K562 (cell line): ENCODE data around the gene COL5A1. TPM values are rescaled to one million over a fixed set of nuclear protein-coding genes. Genes with fewer than 3 reads are reported as not detected.

Source experiments
- ATAC-seq: fragments of 200-7000 bp; cut with Tn5 transposase; 3 replicates; pipeline ENCODE4 v1.9.1; 2020; ENCODE audit warnings: moderate library complexity
- BruUV-seq: library from RNA; stranded (reverse); fragments of 400-500 nt; replicated peaks from 2 replicates; lab custom pipeline; 2021; lab: Mats Ljungman, UMichigan
- CTCF ChIA-PET: fragments of 300-600 bp; formaldehyde crosslinking; extraction: SDS; loops from one replicate; lab custom pipeline; 2021; ENCODE audit warnings: low intra/inter-chr PET ratio; lab: Yijun Ruan, JAX
- POLR2A ChIA-PET: fragments of 300-600, 350-650 bp; sonication (Branson Sonifier 250); formaldehyde crosslinking; extraction: SDS; loops from one replicate; lab custom pipeline; 2021; ENCODE audit warnings: antibody characterized with exemption, inconsistent platforms; lab: Yijun Ruan, JAX
- DNase-seq, 4 experiments: peaks; one replicate each; pipeline versions ENCODE4 v3.0.0 to v3.0.0-alpha.2; 2011 to 2018; ENCODE audit warnings: low spot score in 3 of 4, mixed read lengths in 3 of 4; ENCODE audit errors: extremely low read depth in 1 of 4
- FAIRE-seq: peaks from 2 replicates; lab custom pipeline; 2011; peaks lifted over from hg19 to GRCh38; lab: Jason Lieb, UNC
- H2AFZ ChIP-seq: 2 replicates; pipeline ENCODE4 v1.6.0; 2011; ENCODE audit warnings: low read depth, low read length, control low read depth, inconsistent platforms
- H3K27ac ChIP-seq: fragments of 200-600 bp; 3 replicates; pipeline ENCODE4 v1.8.0; 2011; ENCODE audit warnings: low read depth, mild to moderate bottlenecking, control low read depth, inconsistent platforms, low read length, moderate library complexity, mixed read lengths; ENCODE audit errors: extremely low read depth
- H3K27me3 ChIP-seq, 2 experiments: fragments of 300-600 bp in 1 of 2; 2 replicates in 1 of 2; 3 replicates in 1 of 2; pipeline versions ENCODE4 v1.6.0 to v1.8.0; 2011; ENCODE audit warnings: inconsistent platforms in 2 of 2, low read length in 2 of 2, mild to moderate bottlenecking in 1 of 2, mixed read lengths in 1 of 2, moderate library complexity in 1 of 2; ENCODE audit not compliant: control insufficient read depth in 2 of 2, insufficient read depth in 2 of 2
- H3K36me3 ChIP-seq: fragments of 300-600 bp; 3 replicates; pipeline ENCODE4 v1.8.0; 2011; ENCODE audit warnings: mild to moderate bottlenecking, low read length, inconsistent platforms; ENCODE audit not compliant: control insufficient read depth, insufficient read depth
- H3K4me1 ChIP-seq, 2 experiments: fragments of 200-600 bp in 1 of 2; replicated peaks in 1 of 2; 2 replicates in 1 of 2; 3 replicates in 1 of 2; pipeline versions ENCODE4 v1.5.1 to v1.8.0; 2011; ENCODE audit warnings: inconsistent platforms in 2 of 2, low read length in 2 of 2, mild to moderate bottlenecking in 1 of 2, mixed read lengths in 1 of 2, moderate library complexity in 1 of 2; ENCODE audit not compliant: control insufficient read depth in 2 of 2, insufficient read depth in 2 of 2
- H3K4me2 ChIP-seq: 2 replicates; pipeline ENCODE4 v1.6.1; 2011; ENCODE audit warnings: low read length, control low read depth, inconsistent platforms, mixed read lengths; ENCODE audit not compliant: insufficient read depth
- H3K4me3 ChIP-seq: fragments of 200-600 bp; sonication (generic), shearing (Covaris generic); 2 replicates; pipeline ENCODE4 v1.5.1; 2016; ENCODE audit warnings: control low read depth, inconsistent platforms
- H3K79me2 ChIP-seq: fragments of 200-600 bp; 3 replicates; pipeline ENCODE4 v1.8.0; 2011; ENCODE audit warnings: low read length, inconsistent platforms; ENCODE audit not compliant: control insufficient read depth, insufficient read depth
- H3K9ac ChIP-seq, 2 experiments: 2 replicates each; pipeline versions ENCODE4 v1.6.0 to v1.6.1; 2011; ENCODE audit warnings: low read depth in 2 of 2, low read length in 2 of 2, control low read depth in 1 of 2, inconsistent platforms in 1 of 2, mild to moderate bottlenecking in 1 of 2, mixed read lengths in 1 of 2; ENCODE audit not compliant: insufficient read depth in 1 of 2
- H3K9me1 ChIP-seq: one replicate; pipeline ENCODE4 v1.6.0; 2011; ENCODE audit warnings: inconsistent platforms, mild to moderate bottlenecking, low read length, moderate library complexity; ENCODE audit not compliant: control insufficient read depth, insufficient read depth
- H3K9me3 ChIP-seq: replicated peaks from 2 replicates; pipeline ENCODE4 v1.5.1; 2011; ENCODE audit warnings: low read depth, low read length, inconsistent platforms; ENCODE audit not compliant: control insufficient read depth, insufficient read depth
- H4K20me1 ChIP-seq: replicated peaks from 2 replicates; pipeline ENCODE4 v1.6.1; 2011; ENCODE audit warnings: low read length, inconsistent platforms, mixed read lengths; ENCODE audit not compliant: control insufficient read depth, insufficient read depth
- CBFB ChIP-seq: sonication (generic); formaldehyde crosslinking; IDR thresholded peaks from 2 replicates; pipeline ENCODE4 v1.4.0; 2020; ENCODE audit warnings: mild to moderate bottlenecking, missing genetic modification reagents
- FOXJ3 ChIP-seq: sonication (generic); formaldehyde crosslinking; IDR thresholded peaks from 2 replicates; pipeline ENCODE4 v1.4.0; 2020; ENCODE audit warnings: mild to moderate bottlenecking, missing genetic modification reagents
- NCOA2 ChIP-seq, 2 experiments: fragments of 450-650 bp; IDR thresholded peaks; 2 replicates each; pipeline ENCODE4 v1.6.1; 2018; ENCODE audit warnings: mild to moderate bottlenecking in 2 of 2, moderate library complexity in 1 of 2; ENCODE audit not compliant: partially characterized antibody in 2 of 2
- NR2C1 ChIP-seq, 2 experiments: fragments of 450-650 bp; IDR thresholded peaks; 2 replicates each; pipeline ENCODE4 v1.6.1; 2017; ENCODE audit warnings: mild to moderate bottlenecking in 2 of 2, antibody characterized with exemption in 1 of 2, inconsistent platforms in 1 of 2, missing compliant biosample characterization in 1 of 2, missing genetic modification characterization in 1 of 2
- NR4A1 ChIP-seq, 2 experiments: fragments of 250-450 bp in 1 of 2; fragments of 450-650 bp in 1 of 2; sonication (Bioruptor Pico) in 1 of 2; IDR thresholded peaks; 2 replicates each; pipeline versions ENCODE4 v1.4.0 to v1.6.1; 2016 to 2020; ENCODE audit warnings: mild to moderate bottlenecking in 2 of 2, missing compliant biosample characterization in 1 of 2, missing genetic modification characterization in 1 of 2, moderate library complexity in 1 of 2
- STAT5B ChIP-seq: fragments of 250-450 bp; sonication (Bioruptor Pico); IDR thresholded peaks from 2 replicates; pipeline ENCODE4 v1.8.0; 2021; ENCODE audit warnings: mild to moderate bottlenecking, inconsistent platforms
- ZNF263 ChIP-seq: sonication (generic); formaldehyde crosslinking; IDR thresholded peaks from 2 replicates; pipeline ENCODE4 v1.8.0; 2022; ENCODE audit warnings: mild to moderate bottlenecking, missing genetic modification reagents, borderline replicate concordance
- ZNF408 ChIP-seq: fragments of 250-450 bp; sonication (Bioruptor Pico); IDR thresholded peaks from 2 replicates; pipeline ENCODE4 v1.4.0; 2020; ENCODE audit warnings: low read depth, mild to moderate bottlenecking, moderate library complexity
- ZNF644 ChIP-seq: fragments of 200-800 bp; sonication (Bioruptor generic); IDR thresholded peaks from 2 replicates; pipeline ENCODE4 v1.6.1; 2016; ENCODE audit warnings: low read depth, missing genetic modification characterization, missing compliant biosample characterization
- WGBS: fragments of 100-300 bp; shearing (Covaris generic); methylation state at CpG from one replicate; pipeline ENCODE4 v1.1.6; 2016; ENCODE audit warnings: low coverage, mixed read lengths; ENCODE audit not compliant: insufficient coverage; ENCODE audit errors: missing lambda C conversion rate; 5-methylcytosine and 5-hydroxymethylcytosine counted together
- in situ Hi-C: fragments of 300-500 bp; cut with MboI; formaldehyde crosslinking; loops from 4 replicates; pipeline ENCODE4 v1.15.0; 2018; ENCODE audit warnings: inconsistent platforms, mixed read lengths
- intact Hi-C: fragments of 100-400 bp; cut with micrococcal nuclease; formaldehyde crosslinking; loops from 2 replicates; pipeline ENCODE4 v1.14.2; 2022
- polyA plus RNA-seq, 8 experiments: library from polyadenylated mRNA; depleted of rRNA in 4 of 8; stranded (reverse) in 5 of 8; unstranded in 3 of 8; fragments of >200 nt; fragmentation: Nextera tagmentation in 2 of 8; fragmentation: Illumina TruSeq in 1 of 8; extraction: Ambion mirVana in 2 of 8; extraction: Trizol in 1 of 8; gene quantifications; 2 replicates each; pipeline versions ENCODE4 v1.2.1 to v1.2.3, GENCODE V29; 2011 to 2014; ENCODE audit warnings: inconsistent platforms in 1 of 8, missing spikeins in 1 of 8
- total RNA-seq, 7 experiments: library from RNA; depleted of rRNA in 6 of 7; stranded (reverse); fragments of >200 nt in 6 of 7; fragmentation: Illumina TruSeq in 2 of 7; extraction: Trizol in 2 of 7; gene quantifications; 2 replicates each; pipeline versions ENCODE4 v1.2.1 to v1.2.3, GENCODE V29; 2011 to 2021; ENCODE audit warnings: low replicate concordance in 1 of 7
- TF ChIP-seq, protein P1 (sequence below): fragments of 450-650 bp; IDR thresholded peaks from 2 replicates; pipeline ENCODE4 v1.6.1; 2014; ENCODE audit warnings: low read depth, mild to moderate bottlenecking, moderate library complexity, borderline replicate concordance

Gene COL5A1
- total and polyA plus RNA-seq, 9 of the 15 experiments (the other 6 are each of a cell fraction or from before 2014, with no cell fraction given) = under 0.01 to 0.13 (median 0.04) TPM; not detected in 6

DNA sequence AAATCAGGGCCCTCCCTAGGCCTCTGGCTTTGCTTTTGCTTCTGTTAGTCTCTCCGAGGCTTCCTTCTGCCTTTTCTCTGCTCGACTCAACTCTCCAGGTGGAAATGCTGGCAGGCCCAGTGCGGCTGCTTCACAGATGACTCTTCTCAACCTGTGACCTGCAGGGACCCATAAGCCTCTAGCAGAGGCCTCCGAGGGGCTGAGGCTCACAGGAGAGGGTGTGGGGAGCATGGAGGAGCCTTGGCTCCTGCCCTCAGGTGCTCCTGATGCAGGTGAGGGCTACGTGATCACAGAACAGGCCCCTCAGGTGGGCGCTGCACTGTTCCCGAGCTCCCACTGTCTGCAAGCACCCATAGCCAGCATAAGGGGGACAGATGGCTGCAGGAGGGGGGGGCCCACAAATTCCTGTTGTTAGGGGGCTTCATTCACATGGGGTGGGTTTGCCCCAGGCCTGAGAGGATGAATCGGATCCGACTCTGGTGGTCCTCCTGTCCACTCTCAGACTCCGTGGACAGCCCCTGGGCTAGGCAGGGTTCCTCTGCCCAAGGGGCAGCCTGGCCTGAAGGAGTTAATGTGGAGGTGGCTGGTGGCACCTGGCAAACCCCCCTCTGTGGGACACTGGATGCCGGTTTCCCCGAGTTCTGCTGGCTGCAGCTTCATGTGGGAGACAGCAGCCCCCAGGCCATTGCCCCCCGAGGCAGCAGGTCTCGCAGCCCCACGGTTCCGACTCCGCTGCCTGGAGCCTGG, 228.1 kb downstream of the COL5A1 start:
- H2AFZ ChIP-seq = no peak overlapping the region

More for the DNA sequence above, 228.1 kb downstream of the COL5A1 start:
- no peak for DNase-seq
- Histone ChIP-seq H4K20me1 (no peaks in the 10 kb centered on the region), H3K27ac (no peak overlapping the region), H3K27me3 (peaks cover 0 to 27% of the 10 kb centered on the region in 2 experiments; a peak in 2 of 5 replicates), H3K9me3 (no peaks in the 10 kb centered on the region), H3K9ac (no peak overlapping the region; a peak in 1 of 4 replicates), H3K9me1 (no peaks in the 10 kb centered on the region)
- TF ChIP-seq ZNF644 (tag) (no peak), CBFB (CRISPR knock-in tag) (no peak), ZNF263 (CRISPR knock-in tag) (no peak), FOXJ3 (CRISPR knock-in tag) (no peak), ZNF408 (CRISPR knock-in tag) (no peak), NR4A1 (CRISPR knock-in tag; IDR thresholded peaks at IDR 0.05) (no peak), NR4A1 (tag; IDR thresholded peaks at IDR 0.05) (no peak), NCOA2 (IDR thresholded peaks at IDR 0.05; ENCODE audit: partially characterized antibody in 2 of 2) (no peak), NR2C1 (IDR thresholded peaks at IDR 0.05) (no peak), NR2C1 (tag; IDR thresholded peaks at IDR 0.05) (no peak), STAT5B (no peak)
- TF ChIP-seq, protein P1, sequence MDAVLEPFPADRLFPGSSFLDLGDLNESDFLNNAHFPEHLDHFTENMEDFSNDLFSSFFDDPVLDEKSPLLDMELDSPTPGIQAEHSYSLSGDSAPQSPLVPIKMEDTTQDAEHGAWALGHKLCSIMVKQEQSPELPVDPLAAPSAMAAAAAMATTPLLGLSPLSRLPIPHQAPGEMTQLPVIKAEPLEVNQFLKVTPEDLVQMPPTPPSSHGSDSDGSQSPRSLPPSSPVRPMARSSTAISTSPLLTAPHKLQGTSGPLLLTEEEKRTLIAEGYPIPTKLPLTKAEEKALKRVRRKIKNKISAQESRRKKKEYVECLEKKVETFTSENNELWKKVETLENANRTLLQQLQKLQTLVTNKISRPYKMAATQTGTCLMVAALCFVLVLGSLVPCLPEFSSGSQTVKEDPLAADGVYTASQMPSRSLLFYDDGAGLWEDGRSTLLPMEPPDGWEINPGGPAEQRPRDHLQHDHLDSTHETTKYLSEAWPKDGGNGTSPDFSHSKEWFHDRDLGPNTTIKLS = no peak
- TF ChIP-seq, all 486 proteins: peak for 0
- POLR2A ChIA-PET = no interaction called here
- no peak overlapping the region for H3K4me3 ChIP-seq
- no TSS peak for BruUV-seq
- in situ Hi-C loops (no loop called here), intact Hi-C loops (no loop called here)
- no peaks in the 10 kb centered on the region for H3K36me3 ChIP-seq
- CTCF ChIA-PET = no interaction called here
- ATAC-seq = no peak
- H3K4me2 ChIP-seq = no peak overlapping the region
- H3K79me2 ChIP-seq = no peaks in the 10 kb centered on the region; the same call in 2 of the 3 replicates
- under 1% methylated on average over 16 of the region's 17 CpGs for WGBS
- FAIRE-seq = no peak
- no peaks in the 10 kb centered on the region for H3K4me1 ChIP-seq
